Left lung (tissue), 10 donors: Measurements from ENCODE around the gene KRTAP6-3. TPM values are rescaled to one million over a fixed set of nuclear protein-coding genes. Genes with fewer than 3 reads are reported as not detected.

ENCODE experiments used
- ATAC-seq: fragments of 200-7000 bp; cut with Tn5 transposase; one replicate; pipeline ENCODE4 v1.9.1; 2020; ENCODE audit warnings: moderate library complexity
- DNase-seq, 4 donors: peaks; one replicate each; pipeline ENCODE4 v3.0.0-alpha.2; 2013 to 2020
- H3K27ac ChIP-seq, 2 donors: fragments of 200-600 bp; sonication (generic) in 1 of 2; one replicate each; pipeline versions ENCODE4 v1.5.0 to v1.8.0; 2020 to 2021
- H3K27me3 ChIP-seq, 2 donors: fragments of 200-600 bp; sonication (generic) in 1 of 2; one replicate each; pipeline versions ENCODE4 v1.5.0 to v1.8.0; 2020 to 2021
- H3K36me3 ChIP-seq, 2 donors: fragments of 200-600 bp; sonication (generic) in 1 of 2; one replicate each; pipeline versions ENCODE4 v1.5.0 to v1.8.0; 2020 to 2021
- H3K4me1 ChIP-seq, 2 donors: fragments of 200-600 bp; one replicate each; pipeline ENCODE4 v1.8.0; 2021
- H3K4me3 ChIP-seq, 2 donors: fragments of 200-600 bp; sonication (generic) in 1 of 2; one replicate each; pipeline versions ENCODE4 v1.5.0 to v1.8.0; 2020 to 2021; ENCODE audit warnings: mild to moderate bottlenecking in 1 of 2
- H3K9me3 ChIP-seq, 2 donors: fragments of 200-600 bp; sonication (generic) in 1 of 2; one replicate each; pipeline versions ENCODE4 v1.5.0 to v1.8.0; 2020 to 2021
- CTCF ChIP-seq, 2 donors: fragments of 200-600 bp; sonication (generic) in 1 of 2; IDR thresholded peaks; one replicate each; pipeline versions ENCODE4 v1.5.0 to v1.8.0; 2021; ENCODE audit warnings: antibody characterized with exemption in 2 of 2
- intact Hi-C, 2 donors: fragments of 100-400 bp; cut with DNase I; formaldehyde crosslinking; loops; one replicate each; pipeline versions ENCODE4 v1.11.2 to v1.14.2; 2022
- polyA plus RNA-seq, 6 donors: library from polyadenylated mRNA; unstranded; fragments of 120-200 nt; gene quantifications; one replicate each; pipeline ENCODE4 v1.2.1, GENCODE V29; 2013; ENCODE audit not compliant: insufficient read length in 6 of 6
- total RNA-seq, 2 donors: library from RNA; stranded (reverse); fragmentation: NEBNext Ultra II Directional; extraction: Animal tissue kit (Norgen Biotek cat#: 25700); gene quantifications; one replicate each; pipeline ENCODE4 v1.2.1, GENCODE V29; 2021
- donor health status: DM: no; HTN: yes; CAD: no.
- donor health status: DM: no; HTN: no; CAD: no.

KRTAP6-3 gene
- total and polyA plus RNA-seq, 8 donors = not detected

GRCh38 chr21:30605968-30606367, 13.7 kb downstream of the KRTAP6-3 start:
- intact Hi-C loops = no loop called here
- Histone ChIP-seq H3K36me3 (no peaks in the 10 kb centered on the region), H3K9me3 (peaks cover 0 to 6% of the 10 kb centered on the region in 2 donors), H3K27ac (no peak overlapping the region), H3K4me3 (no peak overlapping the region), H3K27me3 (no peaks in the 10 kb centered on the region), H3K4me1 (no peaks in the 10 kb centered on the region)
- TF ChIP-seq CTCF (IDR thresholded peaks at IDR 0.05) = no peak
- DNase-seq (no peak), ATAC-seq (no peak)

- ATAC-seq (no peak), DNase-seq (no peak)
- H3K9me3 ChIP-seq = peaks cover 0 to 2% of the 10 kb centered on the region in 2 donors
- intact Hi-C loops = no loop called here
- H3K4me3 ChIP-seq = no peak overlapping the region
- no peak overlapping the region for H3K27ac ChIP-seq
- no peaks in the 10 kb centered on the region for H3K27me3 ChIP-seq
- H3K4me1 ChIP-seq = no peaks in the 10 kb centered on the region
- TF ChIP-seq CTCF (IDR thresholded peaks at IDR 0.05) = no peak
- H3K36me3 ChIP-seq = no peaks in the 10 kb centered on the region
Observed at GRCh38 chr21:30612132-30612531, 19.9 kb downstream of the KRTAP6-3 start.

- no peaks in the 10 kb centered on the region for H3K27me3 ChIP-seq
- H3K4me3 ChIP-seq = no peak within 1 kb of the TSS
- DNase-seq (no peak), ATAC-seq (no peak)
- H3K36me3 ChIP-seq = no peaks in the 10 kb centered on the region
- no peaks in the 10 kb centered on the region for H3K4me1 ChIP-seq
- intact Hi-C loops = no loop called here
- no peak for TF ChIP-seq CTCF (IDR thresholded peaks at IDR 0.05)
- no peak within 1 kb of the TSS for H3K27ac ChIP-seq
- peaks cover 0 to 2% of the 10 kb centered on the region in 2 donors for H3K9me3 ChIP-seq
Observed at GRCh38 chr21:30613836-30614235, 21.6 kb downstream of the KRTAP6-3 start, which contains the start of gene KRTAP6-1. Gene KRTAP6-1, minus strand, starts transcription at chr21:30613930. Its CDS starts 26 bp downstream, at chr21:30613904.

GRCh38 chr21:30615199-30615598, 23.0 kb downstream of the KRTAP6-3 start:
- H3K4me1 ChIP-seq = no peaks in the 10 kb centered on the region
- no peaks in the 10 kb centered on the region for H3K27me3 ChIP-seq
- no peak for ATAC-seq
- intact Hi-C loops = no loop called here
- H3K9me3 ChIP-seq = peaks cover 0 to 2% of the 10 kb centered on the region in 2 donors
- DNase-seq = no peak
- H3K36me3 ChIP-seq = no peaks in the 10 kb centered on the region
- H3K27ac ChIP-seq = no peak overlapping the region
- no peak overlapping the region for H3K4me3 ChIP-seq
- TF ChIP-seq CTCF (IDR thresholded peaks at IDR 0.05) = no peak

GRCh38 chr21:30616125-30616524, 23.9 kb downstream of the KRTAP6-3 start, which contains the start of gene KRTAP20-1:
Gene KRTAP20-1, plus strand, starts transcription at chr21:30616425. Its CDS starts 30 bp downstream, at chr21:30616455.
- TF ChIP-seq CTCF (IDR thresholded peaks at IDR 0.05) = no peak
- ATAC-seq (no peak), DNase-seq (no peak)
- Histone ChIP-seq H3K4me3 (no peak within 1 kb of the TSS), H3K4me1 (no peaks in the 10 kb centered on the region), H3K27ac (no peak within 1 kb of the TSS), H3K9me3 (peaks cover 0 to 1% of the 10 kb centered on the region in 2 donors), H3K36me3 (no peaks in the 10 kb centered on the region), H3K27me3 (no peaks in the 10 kb centered on the region)
- intact Hi-C loops = no loop called here
